ENCODE data around the gene MTF1. TPM values are rescaled to one million over a fixed set of nuclear protein-coding genes. Genes with fewer than 3 reads are reported as not detected.

MTF1 gene
- total RNA-seq, 6 donors from 2014 or later: 5.2 to 27.4 (median 8.7) TPM

GRCh38 chr1:37795340-37796125 lies 63.9 kb downstream of the MTF1 start:
- peak overlapping the region in 1 of 4 donors; percentile 61 for H3K4me3 ChIP-seq
- H3K27me3 ChIP-seq: peaks cover 0 to 2% (median 0%) of the 10 kb centered on the region in 4 donors

GRCh38 chr1:37794372-37795339 lies 64.7 kb downstream of the MTF1 start:
- peaks cover 0 to 7% (median 2%) of the 10 kb centered on the region in 4 donors for H3K36me3 ChIP-seq
- 35 to 53% methylated on average over 7 to 16 of the region's 59 CpGs for WGBS, 2 donors
- no peaks in the 10 kb centered on the region for H3K9me3 ChIP-seq
- DNase-seq (no peak), ATAC-seq (ENCODE audit: low FRiP score in 2 of 2) (no peak)
- H3K4me3 ChIP-seq: peak overlapping the region; percentile 29 to 67 (median 57)
- peaks cover 0 to 2% (median 0%) of the 10 kb centered on the region in 4 donors for H3K27me3 ChIP-seq
- TF ChIP-seq, protein P1, sequence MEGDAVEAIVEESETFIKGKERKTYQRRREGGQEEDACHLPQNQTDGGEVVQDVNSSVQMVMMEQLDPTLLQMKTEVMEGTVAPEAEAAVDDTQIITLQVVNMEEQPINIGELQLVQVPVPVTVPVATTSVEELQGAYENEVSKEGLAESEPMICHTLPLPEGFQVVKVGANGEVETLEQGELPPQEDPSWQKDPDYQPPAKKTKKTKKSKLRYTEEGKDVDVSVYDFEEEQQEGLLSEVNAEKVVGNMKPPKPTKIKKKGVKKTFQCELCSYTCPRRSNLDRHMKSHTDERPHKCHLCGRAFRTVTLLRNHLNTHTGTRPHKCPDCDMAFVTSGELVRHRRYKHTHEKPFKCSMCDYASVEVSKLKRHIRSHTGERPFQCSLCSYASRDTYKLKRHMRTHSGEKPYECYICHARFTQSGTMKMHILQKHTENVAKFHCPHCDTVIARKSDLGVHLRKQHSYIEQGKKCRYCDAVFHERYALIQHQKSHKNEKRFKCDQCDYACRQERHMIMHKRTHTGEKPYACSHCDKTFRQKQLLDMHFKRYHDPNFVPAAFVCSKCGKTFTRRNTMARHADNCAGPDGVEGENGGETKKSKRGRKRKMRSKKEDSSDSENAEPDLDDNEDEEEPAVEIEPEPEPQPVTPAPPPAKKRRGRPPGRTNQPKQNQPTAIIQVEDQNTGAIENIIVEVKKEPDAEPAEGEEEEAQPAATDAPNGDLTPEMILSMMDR (IDR thresholded peaks at IDR 0.05): no peak
- TF ChIP-seq POLR2A (IDR thresholded peaks at IDR 0.05) (no peak), EP300 (IDR thresholded peaks at IDR 0.05) (no peak)
- no peak overlapping the region for H3K27ac ChIP-seq
- peaks cover 17 to 29% (median 22%) of the 10 kb centered on the region in 4 donors for H3K4me1 ChIP-seq

More at GRCh38 chr1:37795340-37796125, 63.9 kb downstream of the MTF1 start:
- Histone ChIP-seq H3K27ac (no peak overlapping the region), H3K4me1 (peaks cover 17 to 29% (median 22%) of the 10 kb centered on the region in 4 donors), H3K9me3 (no peaks in the 10 kb centered on the region), H3K36me3 (peaks cover 0 to 14% (median 8%) of the 10 kb centered on the region in 4 donors)
- DNase-seq (peak; percentile 44 to 93), ATAC-seq (ENCODE audit: low FRiP score in 2 of 2) (peak in 1 of 2 donors; percentile 70)
- whole genome bisulfite sequencing, 2 donors: 25 to 28% methylated on average over 20 to 22 of the region's 22 CpGs
- TF ChIP-seq POLR2A (IDR thresholded peaks at IDR 0.05) (no peak), POLR2AphosphoS5 (IDR thresholded peaks at IDR 0.05) (no peak), EP300 (IDR thresholded peaks at IDR 0.05) (no peak)
- TF ChIP-seq, protein P1 (IDR thresholded peaks at IDR 0.05): no peak

- H3K4me1 ChIP-seq: peaks cover 17 to 29% (median 22%) of the 10 kb centered on the region in 4 donors
- H3K4me3 ChIP-seq: peak within 1 kb of the TSS; percentile 40 to 67 (median 57)
- H3K9me3 ChIP-seq: no peaks in the 10 kb centered on the region
- ATAC-seq (ENCODE audit: low FRiP score in 2 of 2) (peak; percentile 55 to 79), DNase-seq (peak; percentile 26 to 93)
- TF ChIP-seq EP300 (IDR thresholded peaks at IDR 0.05): no peak
- TF ChIP-seq POLR2A (IDR thresholded peaks at IDR 0.05): no peak
- TF ChIP-seq, protein P1 (IDR thresholded peaks at IDR 0.05): no peak
- TF ChIP-seq POLR2AphosphoS5 (IDR thresholded peaks at IDR 0.05): no peak
- no peaks in the 10 kb centered on the region for H3K36me3 ChIP-seq
- 1% methylated on average over 33 of the region's 82 CpGs; no CpG with 5 or more reads in 1 of the 2 donors for WGBS, 2 donors
- no peak within 1 kb of the TSS for H3K27ac ChIP-seq
- H3K27me3 ChIP-seq: peaks cover 0 to 2% (median 0%) of the 10 kb centered on the region in 4 donors
Measured at GRCh38 chr1:37793773-37794371, 65.5 kb downstream of the MTF1 start, which contains the start of gene MANEAL. TSS of gene MANEAL (plus strand) at chr1:37793847. CDS start at chr1:37794183, 336 bp downstream.

DNA sequence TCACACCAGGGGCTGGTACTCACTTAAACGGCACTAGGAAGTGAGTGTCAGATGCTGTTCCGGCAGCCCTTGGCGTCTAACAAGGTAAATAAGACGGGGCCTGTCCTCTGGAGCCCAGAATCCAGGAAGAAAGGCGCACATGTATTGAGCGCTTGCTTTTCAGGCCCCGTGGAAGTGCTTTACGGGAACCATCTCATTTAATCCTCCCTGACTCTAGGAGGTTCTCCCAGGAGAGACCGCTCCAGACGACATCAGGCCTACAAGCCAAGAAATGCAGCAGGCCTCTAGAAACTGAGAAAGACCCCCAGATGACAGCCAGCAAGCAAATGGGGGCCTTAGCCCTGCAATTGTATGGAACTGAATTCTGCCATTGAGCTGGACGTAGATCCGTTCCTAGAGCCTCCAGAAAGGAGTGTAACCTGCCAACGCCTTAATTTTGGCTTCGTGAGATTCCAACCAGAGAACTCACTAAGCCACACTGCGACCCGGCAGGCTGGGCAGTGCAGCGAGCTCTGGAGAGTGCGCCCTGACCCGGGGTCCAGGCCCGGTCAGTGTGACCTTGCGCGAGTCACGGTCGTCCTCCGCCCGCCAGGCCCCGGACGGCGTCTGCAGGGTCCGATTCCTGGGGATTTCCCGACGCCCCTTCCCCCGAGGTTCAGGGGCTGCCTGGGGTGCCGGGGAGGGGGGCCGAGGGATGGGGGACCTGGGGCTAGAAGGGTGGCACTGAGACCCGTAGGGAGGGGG lies 66.3 kb downstream of the MTF1 start:
- Histone ChIP-seq H3K4me3 (peak overlapping the region in 3 of 4 donors; percentile 53 to 67 (median 61)), H3K27me3 (peaks cover 0 to 2% (median 0%) of the 10 kb centered on the region in 4 donors), H3K4me1 (peaks cover 17 to 29% (median 22%) of the 10 kb centered on the region in 4 donors), H3K9me3 (no peaks in the 10 kb centered on the region), H3K36me3 (no peaks in the 10 kb centered on the region), H3K27ac (no peak overlapping the region)
- ATAC-seq (ENCODE audit: low FRiP score in 2 of 2) (no peak), DNase-seq (peak in 1 of 2 donors; percentile 81)
- 52 to 63% methylated on average over 13 to 26 of the region's 36 CpGs for WGBS, 2 donors
- no peak for TF ChIP-seq POLR2AphosphoS5 (IDR thresholded peaks at IDR 0.05)
- TF ChIP-seq POLR2A (IDR thresholded peaks at IDR 0.05): no peak
- no peak for TF ChIP-seq EP300 (IDR thresholded peaks at IDR 0.05)
- TF ChIP-seq, protein P1 (IDR thresholded peaks at IDR 0.05): no peak
